Naive thymus-derived CD4-positive, alpha-beta T cell (primary cell): Measurements from ENCODE around the gene CREB3L2. TPM values are rescaled to one million over a fixed set of nuclear protein-coding genes. Genes with fewer than 3 reads are reported as not detected.

Source experiments
- ATAC-seq: fragments of 150-1000 bp; cut with Tn5 transposase; 2 replicates; pipeline ENCODE4 v1.10.0; 2021; ENCODE audit warnings: mild to moderate bottlenecking, moderate library complexity
- CTCF ChIA-PET: fragments of 350-600 bp; sonication (Branson Sonifier 250); formaldehyde crosslinking; loops from one replicate; lab custom pipeline; 2021; ENCODE audit warnings: antibody characterized with exemption; lab: Charles Lee
- POLR2A ChIA-PET: fragments of 350-600 bp; sonication (Branson Sonifier 250); formaldehyde crosslinking; loops from one replicate; lab custom pipeline; 2021; ENCODE audit warnings: antibody characterized with exemption, inconsistent platforms; lab: Charles Lee
- DNase-seq, 9 donors: peaks; one replicate each; pipeline versions ENCODE4 v3.0.0 to v3.0.0-alpha.2; 2020 to 2022; ENCODE audit warnings: mixed read lengths in 1 of 9
- H3K27ac ChIP-seq: one replicate; pipeline ENCODE4 v1.7.0; 2013; ENCODE audit warnings: mild to moderate bottlenecking, low read depth, low read length, moderate library complexity
- H3K27me3 ChIP-seq, 2 donors: one replicate each; pipeline ENCODE4 v1.7.0; 2013; ENCODE audit warnings: low read length in 2 of 2, mild to moderate bottlenecking in 2 of 2, moderate library complexity in 2 of 2; ENCODE audit not compliant: control insufficient read depth in 2 of 2, insufficient read depth in 2 of 2
- H3K36me3 ChIP-seq, 3 experiments: 1 replicate in 2 of 3; 2 replicates in 1 of 3; pipeline ENCODE4 v1.7.0; 2013; ENCODE audit warnings: low read length in 3 of 3, mild to moderate bottlenecking in 3 of 3, moderate library complexity in 1 of 3; ENCODE audit not compliant: insufficient read depth in 3 of 3, control insufficient read depth in 2 of 3
- H3K4me1 ChIP-seq, 2 donors: one replicate each; pipeline ENCODE4 v1.7.0; 2013; ENCODE audit warnings: low read length in 2 of 2, mild to moderate bottlenecking in 2 of 2, moderate library complexity in 1 of 2; ENCODE audit not compliant: control insufficient read depth in 2 of 2, insufficient read depth in 2 of 2
- H3K4me3 ChIP-seq: 2 replicates; pipeline ENCODE4 v1.7.0; 2013; ENCODE audit warnings: mild to moderate bottlenecking, low read length
- H3K9me3 ChIP-seq, 3 experiments: 1 replicate in 2 of 3; 2 replicates in 1 of 3; pipeline ENCODE4 v1.7.0; 2013; ENCODE audit warnings: low read length in 3 of 3; ENCODE audit not compliant: control insufficient read depth in 2 of 3
- H3K27ac Mint-ChIP-seq, 9 donors: one replicate each; pipeline ENCODE4 v1.8.0; 2020 to 2022; ENCODE audit warnings: mixed read lengths in 9 of 9, mild to moderate bottlenecking in 8 of 9, moderate library complexity in 5 of 9, inconsistent platforms in 2 of 9
- H3K27me3 Mint-ChIP-seq, 5 donors: one replicate each; pipeline ENCODE4 v1.8.0; 2021 to 2022; ENCODE audit warnings: mixed read lengths in 5 of 5, mild to moderate bottlenecking in 1 of 5
- H3K36me3 Mint-ChIP-seq, 5 donors: one replicate each; pipeline ENCODE4 v1.8.0; 2020 to 2022; ENCODE audit warnings: mixed read lengths in 5 of 5, mild to moderate bottlenecking in 3 of 5, inconsistent platforms in 1 of 5
- H3K4me1 Mint-ChIP-seq, 7 donors: one replicate each; pipeline ENCODE4 v1.8.0; 2020 to 2022; ENCODE audit warnings: mixed read lengths in 7 of 7, mild to moderate bottlenecking in 3 of 7, inconsistent platforms in 1 of 7
- H3K4me3 Mint-ChIP-seq, 10 donors: one replicate each; pipeline ENCODE4 v1.8.0; 2020 to 2022; ENCODE audit warnings: mild to moderate bottlenecking in 10 of 10, mixed read lengths in 10 of 10, moderate library complexity in 6 of 10, inconsistent platforms in 2 of 10
- H3K9me3 Mint-ChIP-seq, 11 donors: one replicate each; pipeline ENCODE4 v1.8.0; 2020 to 2022; ENCODE audit warnings: mixed read lengths in 11 of 11, mild to moderate bottlenecking in 4 of 11, inconsistent platforms in 1 of 11, moderate library complexity in 1 of 11
- intact Hi-C, 2 donors: fragments of 100-400 bp; cut with micrococcal nuclease; formaldehyde crosslinking; loops; one replicate each; pipeline ENCODE4 v1.15.1; 2023
- polyA plus RNA-seq, 2 donors: library from polyadenylated mRNA; unstranded; fragments of 300-500 nt; fragmentation: Illumina TruSeq; gene quantifications; one replicate each; pipeline ENCODE4 v1.2.3, GENCODE V29; 2021
- total RNA-seq, 6 experiments: library from RNA in 5 of 6; stranded (reverse) in 5 of 6; gene quantifications; 1 replicate in 5 of 6; 2 replicates in 1 of 6; pipeline ENCODE4 v1.2.3 and lab custom pipeline; 2021 to 2026

CREB3L2 gene
- total and polyA plus RNA-seq, 7 experiments from 2014 or later = 5.3 to 46.2 (median 18.1) TPM

DNA sequence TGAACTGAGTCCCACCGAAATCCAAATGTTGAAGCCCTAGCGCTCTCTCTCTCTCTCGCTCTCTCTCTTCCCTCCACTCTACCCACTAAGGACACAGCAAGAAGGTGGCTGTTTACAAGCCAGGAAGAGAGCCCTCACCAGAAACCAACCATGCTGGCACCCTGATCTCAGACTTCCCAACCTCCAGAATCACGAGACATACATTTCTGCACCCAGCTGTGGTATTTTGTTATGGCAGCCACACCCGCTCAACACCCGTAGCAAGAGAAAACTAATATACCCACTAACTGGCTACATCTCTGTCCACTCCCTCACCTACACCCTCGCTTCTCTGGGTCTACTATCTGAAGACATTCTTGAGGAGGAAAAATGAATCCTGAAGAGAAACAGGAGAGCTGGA is 54.8 kb downstream of the CREB3L2 start:
- Mint-ChIP-seq H3K27ac (peak overlapping the region in 1 of 9 donors; percentile 43), H3K4me3 (no peak overlapping the region), H3K36me3 (peaks cover 0 to 10% (median 0%) of the 10 kb centered on the region in 5 donors), H3K27me3 (no peaks in the 10 kb centered on the region), H3K4me1 (peaks cover 0 to 27% (median 7%) of the 10 kb centered on the region in 7 donors), H3K9me3 (no peaks in the 10 kb centered on the region)
- ATAC-seq (no peak), DNase-seq (no peak)
- Histone ChIP-seq H3K27me3 (no peaks in the 10 kb centered on the region), H3K9me3 (no peaks in the 10 kb centered on the region), H3K4me3 (no peak overlapping the region), H3K27ac (no peak overlapping the region), H3K4me1 (no peaks in the 10 kb centered on the region), H3K36me3 (no peaks in the 10 kb centered on the region)
- ChIA-PET CTCF (no interaction called here), POLR2A (no interaction called here)
- intact Hi-C loops = no loop called here

DNA sequence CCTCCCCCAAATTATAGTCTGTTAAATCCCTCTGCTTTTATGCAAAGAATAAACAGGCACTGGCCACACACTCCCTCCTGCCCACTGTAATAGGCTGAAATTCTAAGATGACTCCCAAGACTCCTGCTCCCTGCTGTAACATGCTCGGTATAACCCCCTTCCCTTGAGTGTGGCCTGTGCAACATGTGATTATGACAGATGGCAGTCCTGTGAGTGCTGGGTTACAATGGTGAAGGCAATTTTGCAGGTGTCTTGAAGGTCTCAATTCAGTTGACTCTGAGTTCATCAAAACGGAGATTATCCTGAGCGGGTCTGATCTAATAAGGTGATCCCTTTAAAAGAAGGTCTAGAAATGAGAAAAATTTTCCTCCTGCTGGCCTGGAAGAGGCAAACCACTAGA is 55.9 kb downstream of the CREB3L2 start:
- no peak for ATAC-seq
- DNase-seq = no peak
- Mint-ChIP-seq H3K4me3 (no peak overlapping the region), H3K4me1 (peaks cover 0 to 28% (median 7%) of the 10 kb centered on the region in 7 donors), H3K27me3 (no peaks in the 10 kb centered on the region), H3K27ac (peak overlapping the region in 1 of 9 donors; percentile 6), H3K9me3 (no peaks in the 10 kb centered on the region), H3K36me3 (peaks cover 0 to 13% (median 0%) of the 10 kb centered on the region in 5 donors)
- intact Hi-C loops = no loop called here
- H3K4me1 ChIP-seq = no peaks in the 10 kb centered on the region
- POLR2A ChIA-PET = no interaction called here
- no peak overlapping the region for H3K27ac ChIP-seq
- no peaks in the 10 kb centered on the region for H3K27me3 ChIP-seq
- CTCF ChIA-PET = no interaction called here
- no peak overlapping the region for H3K4me3 ChIP-seq
- no peaks in the 10 kb centered on the region for H3K9me3 ChIP-seq
- no peaks in the 10 kb centered on the region for H3K36me3 ChIP-seq

DNA sequence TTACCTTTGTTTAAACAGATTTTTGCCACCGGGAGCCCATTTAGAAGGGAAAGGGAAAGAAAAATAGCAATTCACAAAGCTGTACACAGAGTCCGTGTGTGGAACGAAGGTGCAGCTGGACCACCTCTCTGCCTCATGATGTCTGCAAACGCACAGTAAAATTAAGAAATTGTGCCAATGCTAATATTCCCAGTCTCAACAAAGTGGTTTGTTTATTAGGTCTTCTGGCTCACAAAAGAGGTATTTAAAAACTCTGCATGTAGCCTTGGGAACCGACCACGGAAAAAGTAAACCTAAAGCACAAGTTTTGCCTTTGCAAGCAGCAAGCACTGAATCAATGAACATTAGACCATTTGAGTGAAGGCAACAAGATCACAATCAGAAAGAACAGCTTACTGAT is 57.7 kb downstream of the CREB3L2 start:
- no peak overlapping the region for H3K27ac Mint-ChIP-seq
- no peak overlapping the region for H3K4me3 Mint-ChIP-seq
- Histone ChIP-seq H3K9me3 (no peaks in the 10 kb centered on the region), H3K27me3 (no peaks in the 10 kb centered on the region), H3K4me1 (no peaks in the 10 kb centered on the region), H3K27ac (no peak overlapping the region), H3K4me3 (no peak overlapping the region), H3K36me3 (no peaks in the 10 kb centered on the region)
- peaks cover 0 to 21% (median 3%) of the 10 kb centered on the region in 7 donors for H3K4me1 Mint-ChIP-seq
- no peaks in the 10 kb centered on the region for H3K9me3 Mint-ChIP-seq
- CTCF ChIA-PET = no interaction called here
- no peaks in the 10 kb centered on the region for H3K27me3 Mint-ChIP-seq
- intact Hi-C loops = no loop called here
- POLR2A ChIA-PET = no interaction called here
- H3K36me3 Mint-ChIP-seq = peaks cover 0 to 10% (median 0%) of the 10 kb centered on the region in 5 donors
- no peak for ATAC-seq
- DNase-seq = no peak

DNA sequence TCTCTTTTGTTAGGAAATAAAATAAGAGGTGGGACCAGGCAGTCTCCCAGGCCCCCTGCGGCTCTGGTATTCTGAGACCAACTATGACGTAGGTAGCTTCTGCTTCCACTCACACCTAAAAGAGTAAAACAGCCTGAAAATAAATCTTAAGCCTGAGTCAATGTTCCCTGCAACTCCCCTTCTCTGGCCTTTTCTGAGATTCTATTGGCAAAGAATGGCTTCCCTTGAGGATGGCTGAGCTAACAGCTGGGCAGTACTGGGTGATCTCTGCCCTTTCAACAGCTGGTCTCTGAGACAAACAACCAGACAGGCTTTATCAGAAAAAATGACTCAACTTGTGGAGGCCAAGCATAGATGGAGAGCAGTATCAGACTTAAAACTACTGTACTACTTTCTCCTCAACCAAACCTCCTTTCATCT is 58.7 kb downstream of the CREB3L2 start:
- ChIA-PET POLR2A (no interaction called here), CTCF (interaction anchor here (0.5 to 1.8 kb wide), 2 partner anchors 39 to 60 kb away, joined by 3 to 12 read pairs; partner anchors contain the start of gene CREB3L2)
- intact Hi-C loops = no loop called here
- Mint-ChIP-seq H3K27ac (no peak overlapping the region), H3K4me3 (no peak overlapping the region), H3K9me3 (no peaks in the 10 kb centered on the region), H3K4me1 (peaks cover 0 to 21% (median 3%) of the 10 kb centered on the region in 7 donors), H3K27me3 (no peaks in the 10 kb centered on the region), H3K36me3 (peaks cover 0 to 15% (median 0%) of the 10 kb centered on the region in 5 donors)
- H3K27me3 ChIP-seq = no peaks in the 10 kb centered on the region
- ATAC-seq = no peak
- DNase-seq = no peak
- no peaks in the 10 kb centered on the region for H3K4me1 ChIP-seq
- no peak overlapping the region for H3K4me3 ChIP-seq
- no peaks in the 10 kb centered on the region for H3K36me3 ChIP-seq
- no peaks in the 10 kb centered on the region for H3K9me3 ChIP-seq
- no peak overlapping the region for H3K27ac ChIP-seq

DNA sequence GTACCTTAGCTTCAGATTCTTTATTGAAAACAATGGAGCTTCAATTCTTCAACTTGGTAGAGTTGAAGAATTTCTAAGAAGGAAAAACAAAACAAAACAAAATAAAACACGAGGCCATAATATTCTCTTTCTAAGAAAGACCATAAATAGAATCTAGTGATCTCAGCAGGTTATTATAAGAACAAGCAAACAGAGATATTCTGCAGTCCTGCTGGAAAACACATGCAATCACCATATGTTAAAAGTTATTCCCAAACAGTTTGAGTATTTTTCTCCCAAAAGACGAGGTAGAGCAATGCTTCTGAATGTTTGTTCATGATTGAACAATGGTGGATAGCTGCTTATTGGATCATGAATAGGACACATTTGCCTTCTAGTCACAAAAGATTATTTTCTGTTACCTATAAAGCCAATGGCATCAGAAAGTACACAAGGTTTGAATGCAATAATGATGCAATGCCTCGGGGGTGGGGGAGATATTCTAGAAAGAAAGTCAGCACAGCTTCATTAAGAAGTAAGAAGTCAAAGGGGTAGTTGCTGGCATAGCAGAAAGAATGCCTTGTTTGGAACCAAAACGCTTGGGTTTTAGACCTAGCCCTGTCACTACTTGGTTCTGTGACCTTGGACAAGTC is 59.3 kb downstream of the CREB3L2 start:
- ChIA-PET POLR2A (no interaction called here), CTCF (interaction anchor here (1.8 kb wide), 1 partner anchor 60 kb away, joined by 12 read pairs; the partner anchor contains the start of gene CREB3L2)
- no peaks in the 10 kb centered on the region for H3K27me3 Mint-ChIP-seq
- DNase-seq (no peak), ATAC-seq (no peak)
- no peaks in the 10 kb centered on the region for H3K36me3 ChIP-seq
- H3K4me1 Mint-ChIP-seq = peaks cover 0 to 17% (median 0%) of the 10 kb centered on the region in 7 donors
- peaks cover 0 to 15% (median 0%) of the 10 kb centered on the region in 5 donors for H3K36me3 Mint-ChIP-seq
- H3K4me3 Mint-ChIP-seq = no peak overlapping the region
- H3K4me1 ChIP-seq = no peaks in the 10 kb centered on the region
- H3K4me3 ChIP-seq = no peak overlapping the region
- no peak overlapping the region for H3K27ac ChIP-seq
- H3K9me3 Mint-ChIP-seq = no peaks in the 10 kb centered on the region
- H3K27me3 ChIP-seq = no peaks in the 10 kb centered on the region
- intact Hi-C loops = no loop called here
- H3K27ac Mint-ChIP-seq = no peak overlapping the region
- H3K9me3 ChIP-seq = no peaks in the 10 kb centered on the region

DNA sequence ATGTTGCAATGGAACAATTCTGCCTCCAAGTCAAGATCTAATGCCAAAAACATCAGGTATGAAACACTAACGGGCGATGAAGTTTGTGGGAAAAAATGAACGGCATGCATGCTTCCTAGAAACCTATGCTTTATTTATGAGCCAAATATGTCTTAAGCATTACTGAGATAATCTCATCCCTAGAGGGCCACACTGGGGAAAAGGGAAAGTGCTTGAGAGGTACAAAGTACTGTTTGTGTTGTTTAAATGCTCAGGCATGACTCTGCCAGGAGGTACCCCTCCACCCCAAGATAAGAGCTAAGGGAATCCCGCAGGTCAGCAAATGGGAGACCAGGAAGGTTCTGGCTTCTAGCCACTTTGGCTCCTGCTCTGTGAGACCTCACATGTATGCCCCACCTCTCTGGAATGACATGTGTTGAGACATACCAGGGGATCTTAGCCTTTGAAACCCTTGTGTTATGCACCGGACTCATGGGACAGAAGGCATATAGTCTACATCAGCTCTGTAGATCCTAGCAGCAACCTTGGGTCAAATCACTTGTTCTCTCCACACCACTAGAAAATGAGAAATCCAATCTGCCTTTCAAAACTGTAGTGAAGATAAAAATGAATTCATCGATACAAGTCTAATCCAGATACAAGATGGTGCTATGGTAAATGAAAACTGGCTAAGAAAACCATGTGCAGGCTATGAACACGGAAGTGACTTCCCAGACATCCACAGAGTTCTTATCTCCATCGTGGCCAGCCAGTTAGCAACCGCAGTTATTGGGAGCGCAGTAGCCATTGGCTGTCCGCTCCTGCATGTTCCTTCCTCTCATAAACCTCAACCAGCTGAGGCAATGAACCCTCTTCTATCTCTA is 61.0 kb downstream of the CREB3L2 start:
- no peak for ATAC-seq
- CTCF ChIA-PET = interaction anchor here (0.5 to 0.7 kb wide), 2 partner anchors 38 to 80 kb away, joined by 3 to 5 read pairs; no protein-coding TSS in a partner anchor

More for the DNA sequence above, 61.0 kb downstream of the CREB3L2 start:
- Histone ChIP-seq H3K4me1 (peaks cover 3 to 5% of the 10 kb centered on the region in 2 donors), H3K4me3 (no peak overlapping the region), H3K27ac (no peak overlapping the region), H3K36me3 (no peaks in the 10 kb centered on the region), H3K27me3 (no peaks in the 10 kb centered on the region), H3K9me3 (no peaks in the 10 kb centered on the region)
- peaks cover 0 to 3% (median 0%) of the 10 kb centered on the region in 11 donors for H3K9me3 Mint-ChIP-seq
- POLR2A ChIA-PET = no interaction called here
- no peak overlapping the region for H3K4me3 Mint-ChIP-seq
- peaks cover 0 to 14% (median 0%) of the 10 kb centered on the region in 5 donors for H3K36me3 Mint-ChIP-seq
- H3K4me1 Mint-ChIP-seq = peaks cover 7 to 23% (median 8%) of the 10 kb centered on the region in 7 donors
- H3K27me3 Mint-ChIP-seq = no peaks in the 10 kb centered on the region
- intact Hi-C loops = no loop called here
- DNase-seq = no peak
- no peak overlapping the region for H3K27ac Mint-ChIP-seq
